GM12878 (cell line): ENCODE results near the gene LAT. TPM values are rescaled to one million over a fixed set of nuclear protein-coding genes. Genes with fewer than 3 reads are reported as not detected.

Experiments
- ASH2L ChIP-seq: fragments of 300-600, 200-600 bp; sonication (generic); IDR thresholded peaks from 2 replicates; pipeline ENCODE4 v1.6.1; 2017; ENCODE audit warnings: low read depth, mild to moderate bottlenecking, borderline replicate concordance
- BHLHE40 ChIP-seq, 2 experiments: fragments of 450-650 bp in 1 of 2; IDR thresholded peaks; 2 replicates each; pipeline ENCODE4 v1.6.1; 2011 to 2017; ENCODE audit warnings: low read depth in 2 of 2, borderline replicate concordance in 1 of 2, improper control_type of control experiment in 1 of 2, low read length in 1 of 2, mild to moderate bottlenecking in 1 of 2
- DPF2 ChIP-seq: fragments of 450-650 bp; IDR thresholded peaks from 2 replicates; pipeline ENCODE4 v1.6.1; 2017; ENCODE audit warnings: mild to moderate bottlenecking
- ESRRA ChIP-seq: IDR thresholded peaks from 2 replicates; pipeline ENCODE4 v1.6.1; 2012; ENCODE audit warnings: mild to moderate bottlenecking, low read length, improper control_type of control experiment
- HCFC1 ChIP-seq: fragments of 150-350 bp; IDR thresholded peaks from 2 replicates; pipeline ENCODE4 v1.6.1; 2014; ENCODE audit warnings: low read length
- IKZF1 ChIP-seq: fragments of 450-650 bp; conservative IDR thresholded peaks from 2 replicates; pipeline ENCODE4 v1.6.1; 2017; ENCODE audit warnings: antibody characterized with exemption, mild to moderate bottlenecking
- KAT2A ChIP-seq: conservative IDR thresholded peaks from 2 replicates; pipeline ENCODE4 v1.6.1; 2011; ENCODE audit warnings: low read depth, low read length; ENCODE audit not compliant: control insufficient read depth
- NBN ChIP-seq: fragments of 450-650 bp; IDR thresholded peaks from 2 replicates; pipeline ENCODE4 v1.6.1; 2016
- NFYA ChIP-seq: IDR thresholded peaks from 2 replicates; pipeline ENCODE4 v1.6.1; 2011; ENCODE audit warnings: low read depth, mild to moderate bottlenecking, low read length, improper control_type of control experiment, borderline replicate concordance
- POU2F2 ChIP-seq: IDR thresholded peaks from 3 replicates; pipeline ENCODE4 v1.6.1; 2011; ENCODE audit warnings: low read depth, mild to moderate bottlenecking, low read length, borderline replicate concordance
- SPI1 ChIP-seq: IDR thresholded peaks from 2 replicates; pipeline ENCODE4 v1.6.1; 2011; ENCODE audit warnings: low read depth, mild to moderate bottlenecking, low read length, moderate library complexity, borderline replicate concordance; ENCODE audit not compliant: insufficient read depth
- SUZ12 ChIP-seq: fragments of 200-600 bp; sonication (generic); IDR thresholded peaks from one replicate; pipeline ENCODE4 v1.6.1; 2018; ENCODE audit warnings: antibody characterized with exemption, mild to moderate bottlenecking; ENCODE audit not compliant: unreplicated experiment
- WRNIP1 ChIP-seq: IDR thresholded peaks from 2 replicates; pipeline ENCODE4 v1.6.1; 2011; ENCODE audit warnings: low read depth, low read length, improper control_type of control experiment, borderline replicate concordance
- ZNF384 ChIP-seq: IDR thresholded peaks from 2 replicates; pipeline ENCODE4 v1.6.1; 2012; ENCODE audit warnings: low read depth, mild to moderate bottlenecking, low read length, improper control_type of control experiment, borderline replicate concordance
- polyA plus RNA-seq, 11 experiments: library from polyadenylated mRNA; depleted of rRNA in 4 of 11; unstranded in 6 of 11; stranded (reverse) in 5 of 11; fragments of >200 nt; fragmentation: Nextera tagmentation in 4 of 11; fragmentation: Illumina TruSeq in 1 of 11; extraction: Ambion mirVana in 4 of 11; extraction: Trizol in 1 of 11; gene quantifications; 1 replicate in 1 of 11; 2 replicates in 10 of 11; pipeline versions ENCODE4 v1.2.1 to v1.2.3, GENCODE V29; 2011 to 2016; ENCODE audit warnings: inconsistent platforms in 2 of 11, missing spikeins in 2 of 11, low read depth in 1 of 11
- total RNA-seq, 4 experiments: library from RNA; depleted of rRNA in 3 of 4; stranded (reverse); fragments of >200 nt in 3 of 4; fragmentation: Illumina TruSeq in 1 of 4; extraction: Trizol in 1 of 4; gene quantifications; 2 replicates each; pipeline versions ENCODE4 v1.2.1 to v1.2.3, GENCODE V29; 2013 to 2021
- TF ChIP-seq, protein P1 (sequence below): IDR thresholded peaks from 2 replicates; pipeline ENCODE4 v1.6.1; 2012; ENCODE audit warnings: improper control_type of control experiment, low read depth, low read length; ENCODE audit not compliant: insufficient replicate concordance
- TF ChIP-seq, protein P2 (sequence below): fragments of 150-350 bp; IDR thresholded peaks from 2 replicates; pipeline ENCODE4 v1.6.1; 2016; ENCODE audit warnings: low read depth, low read length
- TF ChIP-seq, protein P3 (sequence below): fragments of 450-650 bp; formaldehyde crosslinking; IDR thresholded peaks from 2 replicates; pipeline ENCODE4 v1.4.0; 2020; ENCODE audit warnings: mild to moderate bottlenecking, moderate library complexity

The LAT gene
- total and polyA plus RNA-seq, 10 of the 15 experiments (the other 5 are each of a cell fraction or from before 2014, with no cell fraction given): 0.39 to 6.9 (median 2.0) TPM

DNA sequence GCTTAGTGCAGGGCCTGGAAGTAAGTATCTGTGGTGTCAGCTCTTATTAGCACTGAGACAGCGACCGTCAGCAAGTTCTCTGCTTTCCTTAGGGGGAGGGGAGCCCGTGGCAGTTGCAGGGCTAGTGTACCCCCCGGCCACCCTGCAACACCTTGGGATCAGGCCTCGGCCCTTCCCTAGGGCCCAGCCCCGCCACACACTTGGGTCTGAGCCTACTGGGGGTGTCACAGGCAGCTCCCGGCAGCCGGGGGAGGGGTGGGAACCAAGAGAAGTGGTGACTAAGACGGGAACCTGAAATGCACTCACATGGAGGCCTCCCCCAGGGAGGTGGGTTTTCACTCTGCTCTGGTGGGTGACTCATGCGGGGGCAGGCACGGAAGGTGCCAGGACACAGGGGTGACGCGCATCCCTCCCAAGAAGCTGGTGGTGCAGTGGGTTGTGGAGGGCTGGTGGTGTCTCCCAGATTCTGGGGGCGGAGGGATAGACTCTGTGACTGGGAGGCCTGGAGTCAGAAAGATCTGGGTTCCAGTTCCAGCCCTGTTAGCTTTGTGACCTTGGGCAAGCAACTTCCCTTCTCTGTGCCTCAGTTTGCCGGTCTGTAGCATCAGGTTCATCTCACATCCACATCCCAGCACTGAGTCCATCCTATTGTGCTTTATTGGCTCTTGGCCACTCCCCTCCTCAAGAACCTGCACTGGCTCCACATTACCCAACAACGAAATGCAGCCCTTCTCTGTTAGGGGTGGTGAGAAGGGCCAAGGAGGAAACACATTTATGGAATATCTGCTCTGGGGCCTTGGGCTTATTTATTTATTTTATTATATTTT, 44.5 kb downstream of the LAT start (continued):
- TF ChIP-seq, protein P1, sequence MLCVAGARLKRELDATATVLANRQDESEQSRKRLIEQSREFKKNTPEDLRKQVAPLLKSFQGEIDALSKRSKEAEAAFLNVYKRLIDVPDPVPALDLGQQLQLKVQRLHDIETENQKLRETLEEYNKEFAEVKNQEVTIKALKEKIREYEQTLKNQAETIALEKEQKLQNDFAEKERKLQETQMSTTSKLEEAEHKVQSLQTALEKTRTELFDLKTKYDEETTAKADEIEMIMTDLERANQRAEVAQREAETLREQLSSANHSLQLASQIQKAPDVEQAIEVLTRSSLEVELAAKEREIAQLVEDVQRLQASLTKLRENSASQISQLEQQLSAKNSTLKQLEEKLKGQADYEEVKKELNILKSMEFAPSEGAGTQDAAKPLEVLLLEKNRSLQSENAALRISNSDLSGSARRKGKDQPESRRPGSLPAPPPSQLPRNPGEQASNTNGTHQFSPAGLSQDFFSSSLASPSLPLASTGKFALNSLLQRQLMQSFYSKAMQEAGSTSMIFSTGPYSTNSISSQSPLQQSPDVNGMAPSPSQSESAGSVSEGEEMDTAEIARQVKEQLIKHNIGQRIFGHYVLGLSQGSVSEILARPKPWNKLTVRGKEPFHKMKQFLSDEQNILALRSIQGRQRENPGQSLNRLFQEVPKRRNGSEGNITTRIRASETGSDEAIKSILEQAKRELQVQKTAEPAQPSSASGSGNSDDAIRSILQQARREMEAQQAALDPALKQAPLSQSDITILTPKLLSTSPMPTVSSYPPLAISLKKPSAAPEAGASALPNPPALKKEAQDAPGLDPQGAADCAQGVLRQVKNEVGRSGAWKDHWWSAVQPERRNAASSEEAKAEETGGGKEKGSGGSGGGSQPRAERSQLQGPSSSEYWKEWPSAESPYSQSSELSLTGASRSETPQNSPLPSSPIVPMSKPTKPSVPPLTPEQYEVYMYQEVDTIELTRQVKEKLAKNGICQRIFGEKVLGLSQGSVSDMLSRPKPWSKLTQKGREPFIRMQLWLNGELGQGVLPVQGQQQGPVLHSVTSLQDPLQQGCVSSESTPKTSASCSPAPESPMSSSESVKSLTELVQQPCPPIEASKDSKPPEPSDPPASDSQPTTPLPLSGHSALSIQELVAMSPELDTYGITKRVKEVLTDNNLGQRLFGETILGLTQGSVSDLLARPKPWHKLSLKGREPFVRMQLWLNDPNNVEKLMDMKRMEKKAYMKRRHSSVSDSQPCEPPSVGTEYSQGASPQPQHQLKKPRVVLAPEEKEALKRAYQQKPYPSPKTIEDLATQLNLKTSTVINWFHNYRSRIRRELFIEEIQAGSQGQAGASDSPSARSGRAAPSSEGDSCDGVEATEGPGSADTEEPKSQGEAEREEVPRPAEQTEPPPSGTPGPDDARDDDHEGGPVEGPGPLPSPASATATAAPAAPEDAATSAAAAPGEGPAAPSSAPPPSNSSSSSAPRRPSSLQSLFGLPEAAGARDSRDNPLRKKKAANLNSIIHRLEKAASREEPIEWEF: no peak
- peak; percentile 80 for TF ChIP-seq IKZF1
- TF ChIP-seq POU2F2: 0 out of 3 replicates have a peak, but pooled peaks have one; percentile 9
- TF ChIP-seq NFYA: no peak
- TF ChIP-seq DPF2: peak; percentile 81
- TF ChIP-seq ESRRA: no peak
- TF ChIP-seq WRNIP1: no peak
- peak; percentile 42; the same call in 1 of the 2 replicates for TF ChIP-seq NBN
- TF ChIP-seq, protein P2, sequence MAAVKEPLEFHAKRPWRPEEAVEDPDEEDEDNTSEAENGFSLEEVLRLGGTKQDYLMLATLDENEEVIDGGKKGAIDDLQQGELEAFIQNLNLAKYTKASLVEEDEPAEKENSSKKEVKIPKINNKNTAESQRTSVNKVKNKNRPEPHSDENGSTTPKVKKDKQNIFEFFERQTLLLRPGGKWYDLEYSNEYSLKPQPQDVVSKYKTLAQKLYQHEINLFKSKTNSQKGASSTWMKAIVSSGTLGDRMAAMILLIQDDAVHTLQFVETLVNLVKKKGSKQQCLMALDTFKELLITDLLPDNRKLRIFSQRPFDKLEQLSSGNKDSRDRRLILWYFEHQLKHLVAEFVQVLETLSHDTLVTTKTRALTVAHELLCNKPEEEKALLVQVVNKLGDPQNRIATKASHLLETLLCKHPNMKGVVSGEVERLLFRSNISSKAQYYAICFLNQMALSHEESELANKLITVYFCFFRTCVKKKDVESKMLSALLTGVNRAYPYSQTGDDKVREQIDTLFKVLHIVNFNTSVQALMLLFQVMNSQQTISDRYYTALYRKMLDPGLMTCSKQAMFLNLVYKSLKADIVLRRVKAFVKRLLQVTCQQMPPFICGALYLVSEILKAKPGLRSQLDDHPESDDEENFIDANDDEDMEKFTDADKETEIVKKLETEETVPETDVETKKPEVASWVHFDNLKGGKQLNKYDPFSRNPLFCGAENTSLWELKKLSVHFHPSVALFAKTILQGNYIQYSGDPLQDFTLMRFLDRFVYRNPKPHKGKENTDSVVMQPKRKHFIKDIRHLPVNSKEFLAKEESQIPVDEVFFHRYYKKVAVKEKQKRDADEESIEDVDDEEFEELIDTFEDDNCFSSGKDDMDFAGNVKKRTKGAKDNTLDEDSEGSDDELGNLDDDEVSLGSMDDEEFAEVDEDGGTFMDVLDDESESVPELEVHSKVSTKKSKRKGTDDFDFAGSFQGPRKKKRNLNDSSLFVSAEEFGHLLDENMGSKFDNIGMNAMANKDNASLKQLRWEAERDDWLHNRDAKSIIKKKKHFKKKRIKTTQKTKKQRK: no peak
- no peak for TF ChIP-seq ZNF384
- TF ChIP-seq, protein P3, sequence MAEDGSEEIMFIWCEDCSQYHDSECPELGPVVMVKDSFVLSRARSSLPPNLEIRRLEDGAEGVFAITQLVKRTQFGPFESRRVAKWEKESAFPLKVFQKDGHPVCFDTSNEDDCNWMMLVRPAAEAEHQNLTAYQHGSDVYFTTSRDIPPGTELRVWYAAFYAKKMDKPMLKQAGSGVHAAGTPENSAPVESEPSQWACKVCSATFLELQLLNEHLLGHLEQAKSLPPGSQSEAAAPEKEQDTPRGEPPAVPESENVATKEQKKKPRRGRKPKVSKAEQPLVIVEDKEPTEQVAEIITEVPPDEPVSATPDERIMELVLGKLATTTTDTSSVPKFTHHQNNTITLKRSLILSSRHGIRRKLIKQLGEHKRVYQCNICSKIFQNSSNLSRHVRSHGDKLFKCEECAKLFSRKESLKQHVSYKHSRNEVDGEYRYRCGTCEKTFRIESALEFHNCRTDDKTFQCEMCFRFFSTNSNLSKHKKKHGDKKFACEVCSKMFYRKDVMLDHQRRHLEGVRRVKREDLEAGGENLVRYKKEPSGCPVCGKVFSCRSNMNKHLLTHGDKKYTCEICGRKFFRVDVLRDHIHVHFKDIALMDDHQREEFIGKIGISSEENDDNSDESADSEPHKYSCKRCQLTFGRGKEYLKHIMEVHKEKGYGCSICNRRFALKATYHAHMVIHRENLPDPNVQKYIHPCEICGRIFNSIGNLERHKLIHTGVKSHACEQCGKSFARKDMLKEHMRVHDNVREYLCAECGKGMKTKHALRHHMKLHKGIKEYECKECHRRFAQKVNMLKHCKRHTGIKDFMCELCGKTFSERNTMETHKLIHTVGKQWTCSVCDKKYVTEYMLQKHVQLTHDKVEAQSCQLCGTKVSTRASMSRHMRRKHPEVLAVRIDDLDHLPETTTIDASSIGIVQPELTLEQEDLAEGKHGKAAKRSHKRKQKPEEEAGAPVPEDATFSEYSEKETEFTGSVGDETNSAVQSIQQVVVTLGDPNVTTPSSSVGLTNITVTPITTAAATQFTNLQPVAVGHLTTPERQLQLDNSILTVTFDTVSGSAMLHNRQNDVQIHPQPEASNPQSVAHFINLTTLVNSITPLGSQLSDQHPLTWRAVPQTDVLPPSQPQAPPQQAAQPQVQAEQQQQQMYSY (CRISPR knock-in tag): no peak
- TF ChIP-seq ASH2L: no peak
- no peak for TF ChIP-seq KAT2A
- peak; percentile 50 to 82; a peak in 2 of 4 replicates for TF ChIP-seq BHLHE40 (IDR thresholded peaks at IDR 0.05; ENCODE audit: borderline replicate concordance in 1 of 2, low read depth in 2 of 2, low read length in 1 of 2)
- no peak for TF ChIP-seq SPI1
- TF ChIP-seq HCFC1: no peak
- TF ChIP-seq SUZ12: no peak
